Astrocyte (in vitro differentiated cells and primary cell): Measurements from ENCODE around the gene DIAPH1. TPM values are rescaled to one million over a fixed set of nuclear protein-coding genes. Genes with fewer than 3 reads are reported as not detected.

Experiments used
- DNase-seq: peaks from one replicate; pipeline ENCODE4 v3.0.0-alpha.2; 2010; ENCODE audit warnings: low read depth
- FAIRE-seq: peaks from 2 replicates; lab custom pipeline; 2011; peaks lifted over from hg19 to GRCh38; lab: Jason Lieb, UNC
- H2AFZ ChIP-seq: 2 replicates; pipeline ENCODE4 v1.6.0; 2012; ENCODE audit warnings: low read depth, low read length, inconsistent platforms
- H3K27ac ChIP-seq: 2 replicates; pipeline ENCODE4 v1.5.1; 2011; ENCODE audit warnings: low read depth, low read length, inconsistent platforms
- H3K27me3 ChIP-seq: 2 replicates; pipeline ENCODE4 v1.6.0; 2011; ENCODE audit warnings: low read length, inconsistent platforms; ENCODE audit not compliant: insufficient read depth
- H3K36me3 ChIP-seq: 2 replicates; pipeline ENCODE4 v1.5.1; 2011; ENCODE audit warnings: low read length, inconsistent platforms; ENCODE audit not compliant: insufficient read depth
- H3K4me1 ChIP-seq: 2 replicates; pipeline ENCODE4 v1.5.1; 2011; ENCODE audit warnings: low read length, inconsistent platforms; ENCODE audit not compliant: insufficient read depth
- H3K4me2 ChIP-seq: 2 replicates; pipeline ENCODE4 v1.6.0; 2012; ENCODE audit warnings: low read length, inconsistent platforms
- H3K4me3 ChIP-seq: 2 replicates; pipeline ENCODE4 v1.5.1; 2011; ENCODE audit warnings: low read depth, mild to moderate bottlenecking, low read length, inconsistent platforms; ENCODE audit not compliant: insufficient read depth
- H3K79me2 ChIP-seq: 2 replicates; pipeline ENCODE4 v1.6.0; 2012; ENCODE audit warnings: mild to moderate bottlenecking, low read length, inconsistent platforms; ENCODE audit not compliant: insufficient read depth
- H3K9ac ChIP-seq: 2 replicates; pipeline ENCODE4 v1.6.0; 2012; ENCODE audit warnings: mild to moderate bottlenecking, low read length, inconsistent platforms
- H3K9me3 ChIP-seq: 2 replicates; pipeline ENCODE4 v1.5.1; 2012; ENCODE audit warnings: low read depth, mild to moderate bottlenecking, low read length, inconsistent platforms; ENCODE audit not compliant: insufficient read depth
- H4K20me1 ChIP-seq: 2 replicates; pipeline ENCODE4 v1.6.0; 2012; ENCODE audit warnings: low read length, inconsistent platforms; ENCODE audit not compliant: insufficient read depth
- H3K27ac Mint-ChIP-seq: one replicate; pipeline ENCODE4 v1.8.0; 2021; ENCODE audit warnings: mild to moderate bottlenecking, mixed read lengths; ENCODE audit not compliant: unreplicated experiment
- H3K27me3 Mint-ChIP-seq: one replicate; pipeline ENCODE4 v1.8.0; 2021; ENCODE audit warnings: low read depth, mixed read lengths; ENCODE audit not compliant: unreplicated experiment
- H3K36me3 Mint-ChIP-seq: one replicate; pipeline ENCODE4 v1.8.0; 2021; ENCODE audit warnings: low read depth, mixed read lengths; ENCODE audit not compliant: unreplicated experiment
- H3K4me1 Mint-ChIP-seq: one replicate; pipeline ENCODE4 v1.8.0; 2021; ENCODE audit warnings: low read depth, mixed read lengths; ENCODE audit not compliant: unreplicated experiment
- H3K4me3 Mint-ChIP-seq: one replicate; pipeline ENCODE4 v1.8.0; 2021; ENCODE audit warnings: mild to moderate bottlenecking, moderate library complexity, mixed read lengths; ENCODE audit not compliant: unreplicated experiment
- H3K9me3 Mint-ChIP-seq: one replicate; pipeline ENCODE4 v1.8.0; 2021; ENCODE audit warnings: mild to moderate bottlenecking, mixed read lengths; ENCODE audit not compliant: unreplicated experiment
- CTCF ChIP-seq: IDR thresholded peaks from 2 replicates; pipeline ENCODE4 v1.5.1; 2011; ENCODE audit warnings: low read depth, mild to moderate bottlenecking, inconsistent platforms, low read length, moderate library complexity; ENCODE audit not compliant: insufficient read depth
- EZH2 ChIP-seq: IDR thresholded peaks from 2 replicates; pipeline ENCODE4 v1.6.1; 2012; ENCODE audit warnings: mild to moderate bottlenecking, low read length, inconsistent platforms; ENCODE audit not compliant: insufficient read depth
- total RNA-seq: library from RNA; stranded (reverse); gene quantifications from 2 replicates; pipeline ENCODE4 v1.2.1, GENCODE V29; 2021

The DIAPH1 gene
- total RNA-seq, 1 donor from 2014 or later: 78.8 TPM

- no peak for TF ChIP-seq CTCF
- no peak for TF ChIP-seq EZH2
- FAIRE-seq (no peak), DNase-seq (no peak)
- Histone ChIP-seq H3K4me3 (no peak overlapping the region), H3K4me2 (no peak overlapping the region), H4K20me1 (peaks cover 13% of the 10 kb centered on the region), H3K4me1 (no peaks in the 10 kb centered on the region), H3K79me2 (peaks cover under 1% of the 10 kb centered on the region), H3K36me3 (peaks cover 30% of the 10 kb centered on the region), H3K27me3 (no peaks in the 10 kb centered on the region), H3K9me3 (no peaks in the 10 kb centered on the region), H3K9ac (no peak overlapping the region), H2AFZ (no peak overlapping the region), H3K27ac (no peak overlapping the region)
- Mint-ChIP-seq H3K4me1 (peaks cover 6% of the 10 kb centered on the region), H3K9me3 (no peaks in the 10 kb centered on the region), H3K27ac (no peak overlapping the region), H3K36me3 (peaks cover 13% of the 10 kb centered on the region), H3K27me3 (no peaks in the 10 kb centered on the region), H3K4me3 (no peak overlapping the region)
Observed at GRCh38 chr5:141623611-141624010, 4.8 kb upstream of the DIAPH1 start.

GRCh38 chr5:141623186-141623585 is 4.4 kb upstream of the DIAPH1 start:
- H3K4me2 ChIP-seq: no peak overlapping the region
- H3K4me3 Mint-ChIP-seq: no peak overlapping the region
- FAIRE-seq: no peak

More at GRCh38 chr5:141623186-141623585, 4.4 kb upstream of the DIAPH1 start:
- Histone ChIP-seq H4K20me1 (peaks cover 10% of the 10 kb centered on the region), H3K4me1 (no peaks in the 10 kb centered on the region), H3K27me3 (no peaks in the 10 kb centered on the region), H3K9ac (no peak overlapping the region), H3K4me3 (no peak overlapping the region), H2AFZ (no peak overlapping the region), H3K36me3 (peaks cover 27% of the 10 kb centered on the region), H3K27ac (no peak overlapping the region), H3K9me3 (no peaks in the 10 kb centered on the region), H3K79me2 (peaks cover 5% of the 10 kb centered on the region)
- no peak for DNase-seq
- TF ChIP-seq EZH2 (no peak), CTCF (no peak)
- H3K4me1 Mint-ChIP-seq: peaks cover 6% of the 10 kb centered on the region
- H3K27ac Mint-ChIP-seq: no peak overlapping the region
- peaks cover 13% of the 10 kb centered on the region for H3K36me3 Mint-ChIP-seq
- no peaks in the 10 kb centered on the region for H3K9me3 Mint-ChIP-seq
- H3K27me3 Mint-ChIP-seq: no peaks in the 10 kb centered on the region
